NCI-H2227 (cell line): ENCODE data around the gene NT5C1B.

Experiments used
- DNase-seq: peaks from one replicate; lab custom pipeline; 2025; ENCODE audit not compliant: unreplicated experiment; lab: John Stamatoyannopoulos, UW

Gene NT5C1B

DNA sequence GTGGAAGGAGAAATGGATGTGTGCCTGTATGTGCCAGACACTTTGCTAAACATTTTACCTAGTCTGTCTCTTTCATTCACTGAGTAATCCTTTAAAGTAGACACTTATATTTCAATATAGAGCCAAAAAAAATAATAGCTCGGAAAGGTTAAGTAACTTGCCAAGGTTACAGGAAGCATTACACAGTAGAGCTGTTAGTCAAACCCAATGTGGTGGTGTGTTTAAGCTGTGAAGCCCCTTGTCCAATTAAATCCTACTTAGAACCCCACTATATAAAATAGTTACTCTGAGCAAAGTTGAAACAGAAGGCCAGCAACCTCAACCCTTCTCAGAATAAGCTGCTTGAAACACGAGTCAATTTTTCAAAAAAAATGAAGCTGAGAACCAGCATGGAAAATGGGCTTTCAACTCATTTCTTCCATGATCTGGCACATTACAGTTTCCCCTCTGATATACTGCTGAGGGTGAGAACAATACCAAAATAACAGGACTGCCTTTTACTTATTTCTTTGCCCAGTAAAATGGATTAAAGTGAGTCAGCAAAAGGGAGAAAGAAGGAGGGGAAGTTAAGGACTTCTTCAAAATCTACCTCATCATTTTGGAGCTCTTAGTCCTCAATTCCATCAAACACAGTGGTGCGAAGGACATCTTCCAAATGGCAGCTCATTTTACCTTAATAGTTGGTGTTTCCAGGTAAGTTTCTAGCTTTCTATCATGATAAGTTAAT is 36.9 kb downstream of the NT5C1B start:
- no peak for DNase-seq

- DNase-seq = no peak
These were observed 37.7 kb downstream of the NT5C1B start for GRCh38 chr2:18551623-18552022.

- no peak for DNase-seq
These were observed 38.2 kb downstream of the NT5C1B start for GRCh38 chr2:18551169-18551568.

DNA sequence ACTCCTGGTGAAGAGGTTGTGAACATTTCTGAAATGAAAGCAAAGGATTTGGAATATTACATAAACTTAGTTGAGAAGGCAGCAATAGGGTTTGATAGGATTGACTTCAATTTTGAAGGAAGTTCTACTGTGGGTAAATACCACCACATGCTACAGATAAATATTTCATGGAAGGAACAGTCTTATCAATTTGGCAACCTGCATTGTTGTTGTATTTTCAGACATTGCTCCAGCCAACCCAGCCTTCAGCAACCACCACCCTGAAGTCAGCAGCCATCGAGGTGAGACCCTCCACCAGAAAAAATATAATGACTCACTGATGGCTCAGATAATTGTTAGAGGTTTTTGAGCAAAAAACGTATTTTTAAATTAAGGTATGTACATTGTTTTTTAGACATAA is 38.9 kb downstream of the NT5C1B start:
- DNase-seq = no peak

GRCh38 chr2:18549083-18549482 is 40.3 kb downstream of the NT5C1B start:
- no peak for DNase-seq

GRCh38 chr2:18548621-18549020 is 40.7 kb downstream of the NT5C1B start:
- DNase-seq = no peak

DNA sequence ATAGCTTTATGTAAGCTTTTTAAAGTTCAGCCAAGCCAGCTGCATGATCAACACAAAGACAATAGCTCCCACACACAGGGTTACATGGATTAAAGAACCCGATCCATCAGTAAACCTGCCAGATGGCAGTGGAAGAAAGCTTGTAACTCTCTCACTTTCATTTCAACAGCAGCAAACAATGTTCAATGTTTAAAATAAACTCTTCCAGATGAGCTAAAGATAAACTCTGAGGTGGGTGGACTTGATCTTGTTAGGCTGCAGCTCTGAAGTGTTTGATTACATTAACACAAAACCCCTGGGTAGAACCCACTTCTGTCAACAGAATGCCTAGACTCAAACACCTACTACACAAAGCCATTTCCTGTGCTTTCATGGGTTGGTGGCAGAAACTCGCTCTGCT is 42.8 kb downstream of the NT5C1B start:
- DNase-seq = no peak

- DNase-seq = no peak
These were observed 44.0 kb downstream of the NT5C1B start for GRCh38 chr2:18545384-18545783.

GRCh38 chr2:18544171-18544570 is 45.2 kb downstream of the NT5C1B start:
- no peak for DNase-seq

DNA sequence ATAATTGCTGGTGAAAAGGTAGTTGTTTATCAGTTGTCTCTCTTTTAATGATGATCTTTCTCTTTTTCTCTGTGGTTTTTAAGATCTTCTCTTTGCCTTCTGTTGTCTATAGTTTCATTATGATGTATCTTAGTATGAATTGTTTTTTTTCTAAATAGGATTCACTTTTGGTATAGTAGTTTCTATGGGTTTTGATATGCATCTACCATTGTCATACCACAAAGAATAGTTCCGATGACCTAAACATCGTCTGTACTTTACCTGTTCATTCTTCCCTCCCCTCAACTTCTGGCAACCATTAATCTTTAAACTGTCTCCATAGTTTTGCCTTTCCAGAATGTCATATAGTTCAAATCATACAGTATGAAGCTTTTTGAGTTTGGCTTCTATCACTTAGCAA is 48.5 kb downstream of the NT5C1B start:
- no peak for DNase-seq

DNA sequence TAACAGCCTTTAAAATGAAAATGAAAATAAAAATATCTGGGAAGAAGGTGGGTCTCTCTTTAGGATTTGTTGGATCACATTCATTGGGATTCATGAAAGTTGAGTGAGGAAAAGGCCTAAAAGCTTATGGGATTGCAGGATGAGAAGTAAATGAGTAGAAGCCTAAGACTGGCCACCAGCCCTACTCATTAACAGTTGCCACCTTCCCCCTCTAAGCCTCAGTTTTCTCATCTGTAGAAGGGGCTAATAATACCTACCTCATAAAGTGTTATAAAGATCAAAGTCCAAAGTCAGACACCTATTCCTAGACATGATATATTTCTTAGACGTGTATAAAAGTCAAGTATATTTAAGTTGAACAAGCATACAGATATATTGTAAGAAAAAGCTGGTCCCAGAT is 52.7 kb downstream of the NT5C1B start:
- DNase-seq = no peak

- DNase-seq = peak; percentile 39
These were observed 53.3 kb downstream of the NT5C1B start for GRCh38 chr2:18536100-18536499.

DNA sequence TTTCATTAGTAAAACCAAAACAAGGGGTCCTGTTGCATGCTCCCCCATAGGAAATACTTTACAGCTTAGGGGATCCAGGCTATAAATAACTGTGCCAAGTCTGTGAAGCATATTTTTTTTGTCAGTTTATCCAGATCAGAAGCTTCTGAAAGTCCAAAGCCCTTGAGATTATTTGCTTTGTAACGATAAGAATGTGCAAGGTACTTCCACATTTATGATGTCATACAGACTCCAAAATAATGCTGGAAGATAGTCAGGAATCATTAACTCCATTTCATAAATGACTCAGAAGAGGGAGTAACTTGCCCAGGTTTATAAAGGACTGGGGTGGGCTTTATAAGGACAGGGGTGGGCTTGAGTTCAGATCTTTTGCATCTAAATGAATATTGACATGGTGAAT is 58.2 kb downstream of the NT5C1B start:
- no peak for DNase-seq

GRCh38 chr2:18527822-18528221 is 61.5 kb downstream of the NT5C1B start:
- DNase-seq = no peak

- DNase-seq = no peak
These were observed 62.0 kb downstream of the NT5C1B start for GRCh38 chr2:18527326-18527725.

DNA sequence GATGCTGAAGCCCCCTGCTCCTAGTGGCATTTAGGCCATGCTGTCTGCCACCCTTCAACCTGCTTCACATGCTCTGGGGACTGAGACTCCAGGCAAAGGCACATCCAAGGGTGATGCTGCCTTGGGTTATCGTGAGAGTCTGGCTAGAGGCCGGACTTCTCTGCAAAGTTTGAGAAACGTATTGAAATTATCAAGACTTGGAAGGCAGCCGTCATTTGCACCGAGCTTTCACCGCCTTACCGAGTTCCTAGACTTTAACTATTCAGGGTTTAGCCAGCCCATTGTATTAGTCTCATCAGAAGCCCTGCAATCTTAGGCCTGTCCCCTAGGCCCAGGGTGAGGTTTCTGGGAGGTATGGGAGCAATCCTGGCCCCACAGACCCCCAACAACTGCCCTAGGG is 62.9 kb downstream of the NT5C1B start:
- DNase-seq = no peak

- DNase-seq = no peak
These were observed 63.5 kb downstream of the NT5C1B start for GRCh38 chr2:18525852-18526251.

- DNase-seq = no peak
These were observed 64.1 kb downstream of the NT5C1B start for GRCh38 chr2:18525236-18525635.

DNA sequence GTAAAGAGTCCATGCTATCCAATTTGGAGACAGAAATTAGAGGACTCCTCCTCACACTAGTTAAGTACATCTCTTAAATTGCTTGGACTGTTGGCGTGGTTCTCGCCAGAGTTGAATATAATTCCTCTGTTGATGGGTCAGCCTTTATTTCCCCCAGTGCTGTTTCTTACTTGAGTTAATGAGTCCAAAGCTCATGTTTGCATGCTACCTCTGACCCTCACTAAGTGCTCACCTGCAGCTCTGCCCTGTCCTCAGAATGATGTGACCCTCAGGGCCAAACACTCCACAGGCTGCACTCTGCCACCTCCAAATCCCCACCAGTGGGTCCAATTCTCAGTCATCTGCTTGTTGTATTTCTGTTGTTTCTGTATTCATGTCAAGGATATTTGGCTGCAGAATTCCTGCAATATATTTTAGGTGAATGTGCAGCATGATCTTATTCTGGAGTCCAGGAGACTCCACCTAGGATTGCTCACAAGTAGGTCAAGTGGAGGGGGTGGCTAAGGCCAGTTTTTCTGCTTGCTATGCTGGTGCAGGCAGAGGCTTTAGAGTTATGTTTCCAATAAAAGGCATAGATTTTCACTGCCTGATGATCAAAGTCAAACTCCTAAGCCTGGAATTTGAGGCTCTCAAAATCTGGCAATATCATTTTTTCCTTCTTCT is 66.8 kb downstream of the NT5C1B start:
- no peak for DNase-seq

- DNase-seq = peak; percentile 69
These were observed 68.6 kb downstream of the NT5C1B start for GRCh38 chr2:18520451-18521425.

- no peak for DNase-seq
These were observed 69.4 kb downstream of the NT5C1B start for GRCh38 chr2:18519914-18520450.
